GM12878 (cell line): ENCODE measurements around the gene CHURC1. TPM values are rescaled to one million over a fixed set of nuclear protein-coding genes. Genes with fewer than 3 reads are reported as not detected.

Experiments
- ATAC-seq: fragments of 200-7000 bp; cut with Tn5 transposase; 3 replicates; pipeline ENCODE4 v1.9.1; 2020; ENCODE audit warnings: mild to moderate bottlenecking, moderate library complexity
- BruUV-seq: library from RNA; stranded (reverse); fragments of 400-500 nt; replicated peaks from 2 replicates; lab custom pipeline; 2021; lab: Mats Ljungman, UMichigan
- CTCF ChIA-PET: fragments of 300-600 bp; sonication (Branson Sonifier 250); formaldehyde crosslinking; extraction: SDS; loops from one replicate; lab custom pipeline; 2021; ENCODE audit warnings: inconsistent platforms; lab: Yijun Ruan, JAX
- POLR2A ChIA-PET: fragments of 350-600 bp; formaldehyde crosslinking; extraction: SDS; loops from one replicate; lab custom pipeline; 2021; ENCODE audit warnings: inconsistent platforms; lab: Charles Lee
- RAD21 ChIA-PET: fragments of 300-600 bp; sonication (Branson Sonifier 250); formaldehyde crosslinking; loops from one replicate; lab custom pipeline; 2023; ENCODE audit warnings: antibody characterized with exemption; ENCODE audit not compliant: unreplicated experiment; lab: Charles Lee
- SMC1A ChIA-PET: fragments of 300-600 bp; sonication (Branson Sonifier 250); formaldehyde crosslinking; loops from one replicate; lab custom pipeline; 2023; ENCODE audit not compliant: unreplicated experiment, uncharacterized antibody; lab: Charles Lee
- DNase-seq: peaks from one replicate; pipeline ENCODE4 v3.0.0-alpha.2; 2011; ENCODE audit warnings: low read depth, low spot score
- FAIRE-seq: peaks from 3 replicates; lab custom pipeline; 2011; peaks lifted over from hg19 to GRCh38; lab: Jason Lieb, UNC
- H2AFZ ChIP-seq: 2 replicates; pipeline ENCODE4 v1.6.0; 2011; ENCODE audit warnings: low read depth, low read length, control low read depth; ENCODE audit not compliant: control insufficient read depth
- H3K27ac ChIP-seq: 2 replicates; pipeline ENCODE4 v1.5.1; 2011; ENCODE audit warnings: control low read depth; ENCODE audit not compliant: control insufficient read depth, insufficient read depth
- H3K27me3 ChIP-seq, 2 experiments: replicated peaks in 1 of 2; 2 replicates each; pipeline versions ENCODE4 v1.6.0 to v1.6.1; 2011; ENCODE audit warnings: low read length in 1 of 2; ENCODE audit not compliant: control insufficient read depth in 2 of 2, insufficient read depth in 2 of 2
- H3K36me3 ChIP-seq, 2 experiments: 2 replicates each; pipeline ENCODE4 v1.5.1; 2011; ENCODE audit warnings: low read length in 1 of 2; ENCODE audit not compliant: control insufficient read depth in 2 of 2, insufficient read depth in 2 of 2
- H3K4me1 ChIP-seq: 2 replicates; pipeline ENCODE4 v1.6.1; 2011; ENCODE audit warnings: mild to moderate bottlenecking, low read length, moderate library complexity, mixed read lengths; ENCODE audit not compliant: control insufficient read depth, insufficient read depth
- H3K4me2 ChIP-seq: 2 replicates; pipeline ENCODE4 v1.6.0; 2011; ENCODE audit warnings: control low read depth; ENCODE audit not compliant: control insufficient read depth, insufficient read depth
- H3K4me3 ChIP-seq: fragments of 200-600 bp; sonication (generic); 2 replicates; pipeline ENCODE4 v1.5.1; 2016
- H3K79me2 ChIP-seq: 2 replicates; pipeline ENCODE4 v1.6.0; 2011; ENCODE audit warnings: low read length; ENCODE audit not compliant: control insufficient read depth, insufficient read depth
- H3K9ac ChIP-seq: 2 replicates; pipeline ENCODE4 v1.8.0; 2011; ENCODE audit warnings: low read length, control low read depth, mixed read lengths; ENCODE audit not compliant: control insufficient read depth, insufficient read depth
- H3K9me3 ChIP-seq: replicated peaks from 3 replicates; pipeline ENCODE4 v1.5.1; 2011; ENCODE audit warnings: mild to moderate bottlenecking, low read length; ENCODE audit not compliant: control insufficient read depth, insufficient read depth
- H4K20me1 ChIP-seq: 2 replicates; pipeline ENCODE4 v1.6.0; 2011; ENCODE audit not compliant: control insufficient read depth, insufficient read depth
- HDGF ChIP-seq: fragments of 450-650 bp; IDR thresholded peaks from 2 replicates; pipeline ENCODE4 v1.6.1; 2016; ENCODE audit warnings: antibody characterized with exemption
- KAT2A ChIP-seq: conservative IDR thresholded peaks from 2 replicates; pipeline ENCODE4 v1.6.1; 2011; ENCODE audit warnings: low read depth, low read length; ENCODE audit not compliant: control insufficient read depth
- NR2C1 ChIP-seq: fragments of 450-650 bp; IDR thresholded peaks from 2 replicates; pipeline ENCODE4 v1.6.1; 2017; ENCODE audit warnings: antibody characterized with exemption, mild to moderate bottlenecking, moderate library complexity
- POLR2A ChIP-seq: IDR thresholded peaks from 2 replicates; pipeline ENCODE4 v1.6.1; 2011; ENCODE audit warnings: low read depth, mild to moderate bottlenecking, low read length
- SMAD1 ChIP-seq: fragments of 450-650 bp; IDR thresholded peaks from 2 replicates; pipeline ENCODE4 v1.6.1; 2018; ENCODE audit warnings: mild to moderate bottlenecking, low read depth; ENCODE audit not compliant: partially characterized antibody
- WGBS: methylation state at CpG from one replicate; pipeline ENCODE4 v1.1.6; 2016; ENCODE audit warnings: low lambda C conversion rate; ENCODE audit not compliant: insufficient replicate concordance, insufficient coverage; ENCODE audit errors: missing lambda C conversion rate; 5-methylcytosine and 5-hydroxymethylcytosine counted together
- in situ Hi-C: fragments of 300-500 bp; cut with MboI; formaldehyde crosslinking; loops from 9 replicates; pipeline ENCODE4 v1.14.3; 2018; ENCODE audit warnings: mixed read lengths
- intact Hi-C: fragments of 100-400 bp; cut with micrococcal nuclease; formaldehyde crosslinking; loops from one replicate; pipeline ENCODE4 v1.14.2; 2022; ENCODE audit not compliant: unreplicated experiment
- polyA plus RNA-seq, 11 experiments: library from polyadenylated mRNA; depleted of rRNA in 4 of 11; unstranded in 6 of 11; stranded (reverse) in 5 of 11; fragments of >200 nt; fragmentation: Nextera tagmentation in 4 of 11; fragmentation: Illumina TruSeq in 1 of 11; extraction: Ambion mirVana in 4 of 11; extraction: Trizol in 1 of 11; gene quantifications; 1 replicate in 1 of 11; 2 replicates in 10 of 11; pipeline versions ENCODE4 v1.2.1 to v1.2.3, GENCODE V29; 2011 to 2016; ENCODE audit warnings: inconsistent platforms in 2 of 11, missing spikeins in 2 of 11, low read depth in 1 of 11
- total RNA-seq, 4 experiments: library from RNA; depleted of rRNA in 3 of 4; stranded (reverse); fragments of >200 nt in 3 of 4; fragmentation: Illumina TruSeq in 1 of 4; extraction: Trizol in 1 of 4; gene quantifications; 2 replicates each; pipeline versions ENCODE4 v1.2.1 to v1.2.3, GENCODE V29; 2013 to 2021
- TF ChIP-seq, protein P1 (sequence below): fragments of 150-350 bp; IDR thresholded peaks from 2 replicates; pipeline ENCODE4 v1.6.1; 2014; ENCODE audit warnings: mild to moderate bottlenecking, low read depth, low read length

The CHURC1 gene
- total and polyA plus RNA-seq, 10 of the 15 experiments (the other 5 are each of a cell fraction or from before 2014, with no cell fraction given): 41.0 to 421 (median 140) TPM

DNA sequence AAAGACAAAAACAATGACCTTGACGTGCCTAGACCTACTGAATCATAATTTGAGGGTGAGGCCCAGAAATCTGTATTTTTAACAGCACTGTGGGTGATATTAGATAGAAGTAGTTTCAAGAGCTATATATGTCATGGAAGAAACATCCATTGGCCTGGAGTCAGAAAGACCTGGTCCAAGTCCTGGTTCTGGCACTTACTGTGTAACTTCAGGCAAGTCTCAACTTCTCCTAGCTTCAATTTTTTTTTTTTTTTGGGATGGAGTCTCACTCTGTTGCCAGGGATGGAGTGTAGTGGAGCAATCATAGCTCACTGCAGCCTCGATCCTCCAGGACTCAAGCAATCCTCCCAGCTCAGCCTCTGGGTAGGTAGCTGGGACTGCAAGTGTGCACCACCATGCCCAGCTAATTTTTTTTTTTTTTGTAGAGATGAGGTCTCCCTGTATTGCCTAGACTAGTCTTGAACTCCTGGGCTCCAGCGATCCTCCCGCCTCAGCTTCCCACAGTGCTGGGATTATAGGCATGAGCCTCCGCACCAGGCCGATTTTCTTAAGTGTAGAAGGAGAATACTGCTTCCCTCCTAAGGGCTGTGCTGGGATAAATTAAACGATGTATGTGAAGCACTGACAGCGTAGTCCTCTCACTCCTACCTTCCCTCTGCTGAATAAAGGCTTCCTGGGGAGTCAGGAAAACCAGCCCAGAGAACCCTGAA is 42.6 kb downstream of the CHURC1 start:
- TF ChIP-seq, protein P1, sequence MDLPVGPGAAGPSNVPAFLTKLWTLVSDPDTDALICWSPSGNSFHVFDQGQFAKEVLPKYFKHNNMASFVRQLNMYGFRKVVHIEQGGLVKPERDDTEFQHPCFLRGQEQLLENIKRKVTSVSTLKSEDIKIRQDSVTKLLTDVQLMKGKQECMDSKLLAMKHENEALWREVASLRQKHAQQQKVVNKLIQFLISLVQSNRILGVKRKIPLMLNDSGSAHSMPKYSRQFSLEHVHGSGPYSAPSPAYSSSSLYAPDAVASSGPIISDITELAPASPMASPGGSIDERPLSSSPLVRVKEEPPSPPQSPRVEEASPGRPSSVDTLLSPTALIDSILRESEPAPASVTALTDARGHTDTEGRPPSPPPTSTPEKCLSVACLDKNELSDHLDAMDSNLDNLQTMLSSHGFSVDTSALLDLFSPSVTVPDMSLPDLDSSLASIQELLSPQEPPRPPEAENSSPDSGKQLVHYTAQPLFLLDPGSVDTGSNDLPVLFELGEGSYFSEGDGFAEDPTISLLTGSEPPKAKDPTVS: no peak
- no peak for TF ChIP-seq SMAD1
- no peak for TF ChIP-seq HDGF
- TF ChIP-seq POLR2A: no peak
- no peak for TF ChIP-seq NR2C1
- TF ChIP-seq KAT2A: no peak
- DNase-seq (no peak), FAIRE-seq (no peak), ATAC-seq (no peak)
- H4K20me1 ChIP-seq: no peaks in the 10 kb centered on the region
- H3K9me3 ChIP-seq: no peaks in the 10 kb centered on the region
- no peak overlapping the region for H3K27ac ChIP-seq
- H3K27me3 ChIP-seq: no peaks in the 10 kb centered on the region
- intact Hi-C loops (no loop called here), in situ Hi-C loops (no loop called here)
- H3K79me2 ChIP-seq: no peaks in the 10 kb centered on the region
- no peaks in the 10 kb centered on the region for H3K36me3 ChIP-seq
- H2AFZ ChIP-seq: no peak overlapping the region
- ChIA-PET RAD21 (interaction anchor here (1.2 kb wide), 1 partner anchor 27 kb away, joined by 3 read pairs; no protein-coding TSS in a partner anchor), POLR2A (no interaction called here), SMC1A (interaction anchor here (1.1 to 1.7 kb wide), 3 partner anchors 9 to 133 kb away, joined by 3 to 6 read pairs (median 3); no protein-coding TSS in a partner anchor), CTCF (interaction anchor here (0.7 to 1.4 kb wide), 4 partner anchors 17 to 155 kb away, joined by 3 to 6 read pairs (median 4); no protein-coding TSS in a partner anchor)
- no TSS peak for BruUV-seq
- WGBS: 87% methylated on average over 8 of the region's 8 CpGs
- H3K4me1 ChIP-seq: peaks cover 18% of the 10 kb centered on the region
- no peak overlapping the region for H3K4me2 ChIP-seq
- no peak overlapping the region for H3K4me3 ChIP-seq
- no peak overlapping the region for H3K9ac ChIP-seq
